Panc1 (cell line): ENCODE measurements around the gene RNF214. TPM values are rescaled to one million over a fixed set of nuclear protein-coding genes. Genes with fewer than 3 reads are reported as not detected.

Experiments used
- ATAC-seq: fragments of 200-7000 bp; cut with Tn5 transposase; 2 replicates; pipeline ENCODE4 v1.9.1; 2020; ENCODE audit warnings: mild to moderate bottlenecking, moderate library complexity
- BruUV-seq: library from RNA; stranded (reverse); fragments of 400-500 nt; replicated peaks from 2 replicates; lab custom pipeline; 2021; lab: Mats Ljungman, UMichigan
- CTCF ChIA-PET: fragments of 300-600 bp; sonication (Branson Sonifier 250); formaldehyde crosslinking; loops from one replicate; lab custom pipeline; 2022; ENCODE audit warnings: antibody characterized with exemption; lab: Charles Lee
- POLR2A ChIA-PET: fragments of 300-600 bp; sonication (Branson Sonifier 250); formaldehyde crosslinking; loops from one replicate; lab custom pipeline; 2022; ENCODE audit warnings: antibody characterized with exemption; lab: Charles Lee
- DNase-seq: peaks from one replicate; pipeline ENCODE4 v3.0.0-alpha.2; 2010; ENCODE audit warnings: low read depth, low spot score
- H3K27ac ChIP-seq: 2 replicates; pipeline ENCODE4 v1.5.1; 2011; ENCODE audit warnings: mild to moderate bottlenecking, low read length, inconsistent platforms
- H3K27me3 ChIP-seq: fragments of 200-500 bp; sonication (Bioruptor generic); 2 replicates; pipeline ENCODE4 v1.6.0; 2014; ENCODE audit warnings: low read length, inconsistent platforms; ENCODE audit not compliant: control insufficient read depth, insufficient read depth
- H3K36me3 ChIP-seq: fragments of 200-500 bp; sonication (Bioruptor generic); 2 replicates; pipeline ENCODE4 v1.5.1; 2014; ENCODE audit warnings: inconsistent platforms, mild to moderate bottlenecking, low read length, moderate library complexity; ENCODE audit not compliant: control insufficient read depth, insufficient read depth
- H3K4me1 ChIP-seq: 2 replicates; pipeline ENCODE4 v1.5.1; 2011; ENCODE audit warnings: inconsistent platforms, mild to moderate bottlenecking, low read length, moderate library complexity; ENCODE audit not compliant: control insufficient read depth, insufficient read depth
- H3K4me3 ChIP-seq, 2 experiments: 2 replicates each; pipeline ENCODE4 v1.5.1; 2011 to 2012; ENCODE audit warnings: low read depth in 2 of 2, low read length in 2 of 2, mild to moderate bottlenecking in 2 of 2, inconsistent platforms in 1 of 2, moderate library complexity in 1 of 2
- H3K9me3 ChIP-seq: fragments of 200-500 bp; sonication (Bioruptor generic); 2 replicates; pipeline ENCODE4 v1.5.1; 2014; ENCODE audit warnings: low read depth, mild to moderate bottlenecking, inconsistent platforms, low read length, moderate library complexity; ENCODE audit not compliant: control insufficient read depth, insufficient read depth
- POLR2AphosphoS5 ChIP-seq: IDR thresholded peaks from 2 replicates; pipeline ENCODE4 v1.6.1; 2012; ENCODE audit warnings: mild to moderate bottlenecking, low read depth, low read length, moderate library complexity
- SIN3A ChIP-seq: IDR thresholded peaks from 2 replicates; pipeline ENCODE4 v1.6.1; 2012; ENCODE audit warnings: low read depth, mild to moderate bottlenecking, low read length, moderate library complexity, borderline replicate concordance; ENCODE audit not compliant: insufficient read depth
- TCF7L2 ChIP-seq: IDR thresholded peaks from 2 replicates; pipeline ENCODE4 v1.6.1; 2011; ENCODE audit warnings: mild to moderate bottlenecking, low read depth, low read length, inconsistent platforms
- in situ Hi-C: cut with HindIII; loops from 2 replicates; pipeline ENCODE4 v1.10.0; 2016; ENCODE audit warnings: low sequenced_read_pairs, low pct_unique_long_range_greater_than_20kb
- intact Hi-C: fragments of 100-400 bp; cut with micrococcal nuclease; formaldehyde crosslinking; loops from one replicate; pipeline ENCODE4 v1.10.0; 2022; ENCODE audit not compliant: unreplicated experiment
- total RNA-seq: library from RNA; stranded (reverse); gene quantifications from one replicate; pipeline ENCODE4 v1.2.1, GENCODE V29; 2021; ENCODE audit not compliant: unreplicated experiment
- TF ChIP-seq, protein P1 (sequence below): fragments of 450-650 bp; IDR thresholded peaks from 2 replicates; pipeline ENCODE4 v1.5.1; 2017; ENCODE audit warnings: mild to moderate bottlenecking
- TF ChIP-seq, protein P2 (sequence below), 2 experiments: IDR thresholded peaks; 2 replicates each; pipeline ENCODE4 v1.6.1; 2011 to 2012; ENCODE audit warnings: low read depth in 2 of 2, control low read depth in 1 of 2, low read length in 1 of 2, mild to moderate bottlenecking in 1 of 2, moderate library complexity in 1 of 2; ENCODE audit not compliant: insufficient read depth in 1 of 2

Gene RNF214
- total RNA-seq, 1 experiment from 2014 or later, result 39.7 TPM

DNA sequence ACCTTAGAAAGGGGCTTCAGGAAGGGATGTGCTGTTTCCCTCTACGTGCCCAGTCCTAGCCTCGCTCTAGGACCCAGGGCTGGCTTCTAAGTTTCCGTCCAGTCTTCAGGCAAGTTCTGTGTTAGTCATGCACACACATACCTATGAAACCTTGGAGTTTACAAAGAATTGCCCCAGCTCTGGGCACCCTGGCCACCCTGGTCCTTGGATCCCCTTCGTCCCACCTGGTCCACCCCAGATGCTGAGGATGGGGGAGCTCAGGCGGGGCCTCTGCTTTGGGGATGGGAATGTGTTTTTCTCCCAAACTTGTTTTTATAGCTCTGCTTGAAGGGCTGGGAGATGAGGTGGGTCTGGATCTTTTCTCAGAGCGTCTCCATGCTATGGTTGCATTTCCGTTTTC lies 35.5 kb upstream of the RNF214 start:
- POLR2A ChIA-PET, result no interaction called here
- ATAC-seq, result no peak
- DNase-seq, result no peak
- in situ Hi-C loops (no loop called here), intact Hi-C loops (no loop called here)
- Histone ChIP-seq H3K9me3 (no peaks in the 10 kb centered on the region), H3K27me3 (no peaks in the 10 kb centered on the region), H3K4me3 (no peak overlapping the region), H3K27ac (no peak overlapping the region), H3K36me3 (no peaks in the 10 kb centered on the region), H3K4me1 (peaks cover 6% of the 10 kb centered on the region)
- CTCF ChIA-PET, result interaction anchor here (0.6 kb wide), 1 partner anchor 50 kb away, joined by 4 read pairs; no protein-coding TSS in a partner anchor
- TF ChIP-seq, protein P1, sequence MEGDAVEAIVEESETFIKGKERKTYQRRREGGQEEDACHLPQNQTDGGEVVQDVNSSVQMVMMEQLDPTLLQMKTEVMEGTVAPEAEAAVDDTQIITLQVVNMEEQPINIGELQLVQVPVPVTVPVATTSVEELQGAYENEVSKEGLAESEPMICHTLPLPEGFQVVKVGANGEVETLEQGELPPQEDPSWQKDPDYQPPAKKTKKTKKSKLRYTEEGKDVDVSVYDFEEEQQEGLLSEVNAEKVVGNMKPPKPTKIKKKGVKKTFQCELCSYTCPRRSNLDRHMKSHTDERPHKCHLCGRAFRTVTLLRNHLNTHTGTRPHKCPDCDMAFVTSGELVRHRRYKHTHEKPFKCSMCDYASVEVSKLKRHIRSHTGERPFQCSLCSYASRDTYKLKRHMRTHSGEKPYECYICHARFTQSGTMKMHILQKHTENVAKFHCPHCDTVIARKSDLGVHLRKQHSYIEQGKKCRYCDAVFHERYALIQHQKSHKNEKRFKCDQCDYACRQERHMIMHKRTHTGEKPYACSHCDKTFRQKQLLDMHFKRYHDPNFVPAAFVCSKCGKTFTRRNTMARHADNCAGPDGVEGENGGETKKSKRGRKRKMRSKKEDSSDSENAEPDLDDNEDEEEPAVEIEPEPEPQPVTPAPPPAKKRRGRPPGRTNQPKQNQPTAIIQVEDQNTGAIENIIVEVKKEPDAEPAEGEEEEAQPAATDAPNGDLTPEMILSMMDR, result no peak
- TF ChIP-seq POLR2AphosphoS5, result no peak
- TF ChIP-seq SIN3A, result no peak
- no peak for TF ChIP-seq TCF7L2
- TF ChIP-seq, protein P2, sequence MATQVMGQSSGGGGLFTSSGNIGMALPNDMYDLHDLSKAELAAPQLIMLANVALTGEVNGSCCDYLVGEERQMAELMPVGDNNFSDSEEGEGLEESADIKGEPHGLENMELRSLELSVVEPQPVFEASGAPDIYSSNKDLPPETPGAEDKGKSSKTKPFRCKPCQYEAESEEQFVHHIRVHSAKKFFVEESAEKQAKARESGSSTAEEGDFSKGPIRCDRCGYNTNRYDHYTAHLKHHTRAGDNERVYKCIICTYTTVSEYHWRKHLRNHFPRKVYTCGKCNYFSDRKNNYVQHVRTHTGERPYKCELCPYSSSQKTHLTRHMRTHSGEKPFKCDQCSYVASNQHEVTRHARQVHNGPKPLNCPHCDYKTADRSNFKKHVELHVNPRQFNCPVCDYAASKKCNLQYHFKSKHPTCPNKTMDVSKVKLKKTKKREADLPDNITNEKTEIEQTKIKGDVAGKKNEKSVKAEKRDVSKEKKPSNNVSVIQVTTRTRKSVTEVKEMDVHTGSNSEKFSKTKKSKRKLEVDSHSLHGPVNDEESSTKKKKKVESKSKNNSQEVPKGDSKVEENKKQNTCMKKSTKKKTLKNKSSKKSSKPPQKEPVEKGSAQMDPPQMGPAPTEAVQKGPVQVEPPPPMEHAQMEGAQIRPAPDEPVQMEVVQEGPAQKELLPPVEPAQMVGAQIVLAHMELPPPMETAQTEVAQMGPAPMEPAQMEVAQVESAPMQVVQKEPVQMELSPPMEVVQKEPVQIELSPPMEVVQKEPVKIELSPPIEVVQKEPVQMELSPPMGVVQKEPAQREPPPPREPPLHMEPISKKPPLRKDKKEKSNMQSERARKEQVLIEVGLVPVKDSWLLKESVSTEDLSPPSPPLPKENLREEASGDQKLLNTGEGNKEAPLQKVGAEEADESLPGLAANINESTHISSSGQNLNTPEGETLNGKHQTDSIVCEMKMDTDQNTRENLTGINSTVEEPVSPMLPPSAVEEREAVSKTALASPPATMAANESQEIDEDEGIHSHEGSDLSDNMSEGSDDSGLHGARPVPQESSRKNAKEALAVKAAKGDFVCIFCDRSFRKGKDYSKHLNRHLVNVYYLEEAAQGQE (IDR thresholded peaks at IDR 0.05; ENCODE audit: insufficient read depth in 1 of 2, low read depth in 2 of 2, low read length in 1 of 2), result no peak
- BruUV-seq, result no TSS peak

DNA sequence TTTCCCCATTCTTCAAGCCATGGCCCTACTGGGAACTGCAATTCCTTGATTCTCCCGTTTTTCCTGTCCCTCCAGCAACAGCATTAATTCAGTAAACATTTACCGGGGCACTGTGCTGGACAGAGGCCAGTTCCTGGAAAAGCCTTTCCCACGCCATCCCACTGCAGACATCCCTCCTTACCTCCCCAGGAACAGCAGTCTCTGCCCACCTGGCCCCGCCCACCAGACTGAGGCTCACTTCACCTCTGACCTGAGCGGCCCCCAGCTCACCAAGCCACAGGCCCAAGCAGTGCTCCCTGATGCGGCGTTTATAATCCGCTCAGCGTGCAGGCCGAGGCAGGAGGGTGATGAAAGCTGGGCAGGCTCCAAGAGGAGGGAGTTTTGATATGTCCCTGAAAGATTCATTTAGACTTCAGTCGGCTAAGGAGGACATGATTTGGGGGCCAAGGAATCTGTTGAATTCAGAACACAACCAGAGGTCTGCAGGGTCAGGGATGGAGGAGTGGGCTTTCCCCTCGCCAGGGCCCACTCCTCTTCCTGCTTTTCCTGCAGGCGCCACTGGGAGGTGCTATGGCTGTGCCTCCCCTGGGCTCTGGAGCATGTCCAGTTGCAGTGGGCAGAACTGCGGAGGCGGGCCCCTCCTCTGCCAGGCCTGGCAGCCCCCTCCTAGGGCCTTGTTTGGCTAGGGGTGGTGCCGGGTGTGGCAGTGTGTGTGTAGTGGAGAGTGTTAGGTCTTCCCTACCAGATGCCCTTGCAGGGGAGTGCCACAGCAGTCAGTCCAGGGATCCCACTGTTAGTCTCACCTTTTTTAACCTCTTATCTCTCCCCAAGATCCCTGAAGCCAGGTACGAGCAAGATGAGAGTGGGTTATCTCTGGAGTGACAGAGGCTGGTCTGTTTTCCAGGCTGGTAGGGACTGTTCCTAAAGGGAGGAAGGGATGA lies 34.7 kb upstream of the RNF214 start:
- CTCF ChIA-PET, result no interaction called here

More for the DNA sequence above, 34.7 kb upstream of the RNF214 start:
- DNase-seq (no peak), ATAC-seq (no peak)
- Histone ChIP-seq H3K27ac (no peak overlapping the region), H3K9me3 (no peaks in the 10 kb centered on the region), H3K4me1 (peaks cover 6% of the 10 kb centered on the region), H3K27me3 (no peaks in the 10 kb centered on the region), H3K4me3 (no peak overlapping the region), H3K36me3 (no peaks in the 10 kb centered on the region)
- TF ChIP-seq, protein P2 (IDR thresholded peaks at IDR 0.05; ENCODE audit: insufficient read depth in 1 of 2, low read depth in 2 of 2, low read length in 1 of 2), result no peak
- no peak for TF ChIP-seq TCF7L2
- TF ChIP-seq POLR2AphosphoS5, result no peak
- no peak for TF ChIP-seq SIN3A
- TF ChIP-seq, protein P1, result no peak; the same call in 1 of the 2 replicates
- no TSS peak for BruUV-seq
- POLR2A ChIA-PET, result no interaction called here
- in situ Hi-C loops (no loop called here), intact Hi-C loops (no loop called here)
